Measurements from ENCODE around the gene KLHL14.
"Not testable (repeated sequence)": the region's sequence is repeated elsewhere in the genome, so short reads cannot be mapped to it uniquely, and the experiment has no call there.

Gene KLHL14

GRCh38 chr18:32772581-32773381 lies at the start of gene KLHL14:
Gene KLHL14, minus strand, starts transcription at chr18:32773023. Its CDS starts 2,432 bp downstream, at chr18:32770591.
- ATAC-seq = no peak

- ATAC-seq = no peak
These were observed 49.4 kb upstream of the KLHL14 start for GRCh38 chr18:32822197-32822596.

GRCh38 chr18:32815881-32816280 lies 43.1 kb upstream of the KLHL14 start:
- no peak for ATAC-seq

- no peak for ATAC-seq
These were observed 39.5 kb upstream of the KLHL14 start for GRCh38 chr18:32812342-32812741.

- no peak for ATAC-seq
These were observed 37.5 kb upstream of the KLHL14 start for GRCh38 chr18:32810314-32810713.

GRCh38 chr18:32805354-32805753 lies 32.5 kb upstream of the KLHL14 start:
- no peak for ATAC-seq

GRCh38 chr18:32804134-32804888 lies 31.5 kb upstream of the KLHL14 start:
- no peak for ATAC-seq

GRCh38 chr18:32803568-32803967 lies 30.7 kb upstream of the KLHL14 start:
- no peak for ATAC-seq

- no peak for ATAC-seq
These were observed 30.0 kb upstream of the KLHL14 start for GRCh38 chr18:32802591-32803451.

- ATAC-seq = no peak
These were observed 28.4 kb upstream of the KLHL14 start for GRCh38 chr18:32801228-32801627.

- no peak for ATAC-seq
These were observed 25.6 kb upstream of the KLHL14 start for GRCh38 chr18:32798209-32798960.

GRCh38 chr18:32794667-32795066 lies 21.8 kb upstream of the KLHL14 start:
- ATAC-seq = not testable (repeated sequence)

- no peak for ATAC-seq
These were observed 6.2 kb upstream of the KLHL14 start for GRCh38 chr18:32779010-32779409.

GRCh38 chr18:32777049-32777448 lies 4.2 kb upstream of the KLHL14 start:
- ATAC-seq = no peak

- no peak for ATAC-seq
These were observed 3.7 kb upstream of the KLHL14 start for GRCh38 chr18:32776561-32776960.

- no peak for ATAC-seq
These were observed 2.8 kb upstream of the KLHL14 start for GRCh38 chr18:32775628-32776027.

- ATAC-seq = no peak
These were observed 524 bp upstream of the KLHL14 start for GRCh38 chr18:32773382-32773712.

- no peak for ATAC-seq
These were observed 797 bp downstream of the KLHL14 start for GRCh38 chr18:32771871-32772580.

GRCh38 chr18:32771169-32771751 lies 1.6 kb downstream of the KLHL14 start:
- ATAC-seq = no peak

- ATAC-seq = no peak
These were observed 2.1 kb downstream of the KLHL14 start for GRCh38 chr18:32770666-32771168.

- no peak for ATAC-seq
These were observed 2.7 kb downstream of the KLHL14 start for GRCh38 chr18:32770054-32770665.
